ENCODE data around the gene EPB41L1.

The EPB41L1 gene

GRCh38 chr20:36274181-36274841 lies 119.8 kb downstream of the EPB41L1 start:
- peaks cover 10% of the 10 kb centered on the region for H3K27me3 ChIP-seq (ENCODE audit: insufficient read depth, poor library complexity, severe bottlenecking)
- TF ChIP-seq CTCF (IDR thresholded peaks at IDR 0.05; ENCODE audit: poor library complexity, severe bottlenecking): no peak

GRCh38 chr20:36275011-36275410 lies 120.5 kb downstream of the EPB41L1 start:
- Histone ChIP-seq H3K27ac (ENCODE audit: poor library complexity, severe bottlenecking) (no peak overlapping the region), H3K27me3 (ENCODE audit: insufficient read depth, poor library complexity, severe bottlenecking) (peaks cover 10% of the 10 kb centered on the region), H3K36me3 (ENCODE audit: low read depth) (no peaks in the 10 kb centered on the region), H3K9me3 (ENCODE audit: severe bottlenecking) (no peaks in the 10 kb centered on the region), H3K4me3 (ENCODE audit: severe bottlenecking) (no peak overlapping the region), H3K4me1 (ENCODE audit: insufficient read depth, poor library complexity, severe bottlenecking) (no peaks in the 10 kb centered on the region)
- TF ChIP-seq CTCF (IDR thresholded peaks at IDR 0.05; ENCODE audit: poor library complexity, severe bottlenecking): no peak
- DNase-seq (ENCODE audit: low spot score): peak; percentile 59
- no peak for ATAC-seq (ENCODE audit: low read depth)

More at GRCh38 chr20:36274181-36274841, 119.8 kb downstream of the EPB41L1 start:
- Histone ChIP-seq H3K27ac (ENCODE audit: poor library complexity, severe bottlenecking) (no peak overlapping the region), H3K36me3 (ENCODE audit: low read depth) (no peaks in the 10 kb centered on the region), H3K4me1 (ENCODE audit: insufficient read depth, poor library complexity, severe bottlenecking) (no peaks in the 10 kb centered on the region), H3K9me3 (ENCODE audit: severe bottlenecking) (no peaks in the 10 kb centered on the region), H3K4me3 (ENCODE audit: severe bottlenecking) (no peak overlapping the region)
- DNase-seq (ENCODE audit: low spot score) (peak; percentile 84), ATAC-seq (ENCODE audit: low read depth) (no peak)

- no peak for TF ChIP-seq CTCF (IDR thresholded peaks at IDR 0.05; ENCODE audit: poor library complexity, severe bottlenecking)
- no peak overlapping the region for H3K4me3 ChIP-seq (ENCODE audit: severe bottlenecking)
- no peak overlapping the region for H3K27ac ChIP-seq (ENCODE audit: poor library complexity, severe bottlenecking)
- peak; percentile 67 for DNase-seq (ENCODE audit: low spot score)
- no peaks in the 10 kb centered on the region for H3K4me1 ChIP-seq (ENCODE audit: insufficient read depth, poor library complexity, severe bottlenecking)
- no peaks in the 10 kb centered on the region for H3K9me3 ChIP-seq (ENCODE audit: severe bottlenecking)
- peaks cover 10% of the 10 kb centered on the region for H3K27me3 ChIP-seq (ENCODE audit: insufficient read depth, poor library complexity, severe bottlenecking)
- no peak for ATAC-seq (ENCODE audit: low read depth)
- H3K36me3 ChIP-seq (ENCODE audit: low read depth): no peaks in the 10 kb centered on the region
These were observed 121.1 kb downstream of the EPB41L1 start for GRCh38 chr20:36275441-36276189.

- H3K4me1 ChIP-seq (ENCODE audit: insufficient read depth, poor library complexity, severe bottlenecking): no peaks in the 10 kb centered on the region
- no peak overlapping the region for H3K4me3 ChIP-seq (ENCODE audit: severe bottlenecking)
- ATAC-seq (ENCODE audit: low read depth): peak; percentile 20; the same call in 1 of the 3 replicates
- peak; percentile 81 for DNase-seq (ENCODE audit: low spot score)
- no peak for TF ChIP-seq CTCF (IDR thresholded peaks at IDR 0.05; ENCODE audit: poor library complexity, severe bottlenecking)
- no peak overlapping the region for H3K27ac ChIP-seq (ENCODE audit: poor library complexity, severe bottlenecking)
- H3K9me3 ChIP-seq (ENCODE audit: severe bottlenecking): no peaks in the 10 kb centered on the region
- H3K36me3 ChIP-seq (ENCODE audit: low read depth): no peaks in the 10 kb centered on the region
- peaks cover 15% of the 10 kb centered on the region for H3K27me3 ChIP-seq (ENCODE audit: insufficient read depth, poor library complexity, severe bottlenecking)
These were observed 123.0 kb downstream of the EPB41L1 start for GRCh38 chr20:36277546-36277945.

- Histone ChIP-seq H3K36me3 (ENCODE audit: low read depth) (no peaks in the 10 kb centered on the region), H3K27me3 (ENCODE audit: insufficient read depth, poor library complexity, severe bottlenecking) (peaks cover 31% of the 10 kb centered on the region), H3K9me3 (ENCODE audit: severe bottlenecking) (no peaks in the 10 kb centered on the region), H3K4me1 (ENCODE audit: insufficient read depth, poor library complexity, severe bottlenecking) (no peaks in the 10 kb centered on the region), H3K4me3 (ENCODE audit: severe bottlenecking) (no peak overlapping the region), H3K27ac (ENCODE audit: poor library complexity, severe bottlenecking) (no peak overlapping the region)
- DNase-seq (ENCODE audit: low spot score) (peak; percentile 70), ATAC-seq (ENCODE audit: low read depth) (no peak)
- no peak for TF ChIP-seq CTCF (IDR thresholded peaks at IDR 0.05; ENCODE audit: poor library complexity, severe bottlenecking)
These were observed 124.8 kb downstream of the EPB41L1 start for GRCh38 chr20:36279362-36279761.
